Endothelial cell of umbilical vein (primary cell): ENCODE results near the gene NCKAP5.

ENCODE experiments used
- MYC ChIP-seq: IDR thresholded peaks from one replicate; pipeline ENCODE4 v1.6.1; 2011; ENCODE audit warnings: mild to moderate bottlenecking, low read depth, low read length
- POLR2A ChIP-seq: IDR thresholded peaks from 2 replicates; pipeline ENCODE4 v1.6.1; 2012; ENCODE audit warnings: low read depth, mild to moderate bottlenecking, control low read depth, low read length
- POLR2AphosphoS5 ChIP-seq: IDR thresholded peaks from 2 replicates; pipeline ENCODE4 v1.6.1; 2012; ENCODE audit warnings: low read depth, mild to moderate bottlenecking, control low read depth, low read length, moderate library complexity; ENCODE audit not compliant: insufficient read depth
- TF ChIP-seq, protein P1 (sequence below), 2 donors: IDR thresholded peaks; 1 replicate in 1 of 2; 2 replicates in 1 of 2; pipeline ENCODE4 v1.5.1; 2011; ENCODE audit warnings: low read length in 2 of 2, mild to moderate bottlenecking in 2 of 2, moderate library complexity in 2 of 2, control low read depth in 1 of 2, inconsistent platforms in 1 of 2, low read depth in 1 of 2; ENCODE audit not compliant: insufficient read depth in 1 of 2; ENCODE audit errors: extremely low read depth in 1 of 2

DNA sequence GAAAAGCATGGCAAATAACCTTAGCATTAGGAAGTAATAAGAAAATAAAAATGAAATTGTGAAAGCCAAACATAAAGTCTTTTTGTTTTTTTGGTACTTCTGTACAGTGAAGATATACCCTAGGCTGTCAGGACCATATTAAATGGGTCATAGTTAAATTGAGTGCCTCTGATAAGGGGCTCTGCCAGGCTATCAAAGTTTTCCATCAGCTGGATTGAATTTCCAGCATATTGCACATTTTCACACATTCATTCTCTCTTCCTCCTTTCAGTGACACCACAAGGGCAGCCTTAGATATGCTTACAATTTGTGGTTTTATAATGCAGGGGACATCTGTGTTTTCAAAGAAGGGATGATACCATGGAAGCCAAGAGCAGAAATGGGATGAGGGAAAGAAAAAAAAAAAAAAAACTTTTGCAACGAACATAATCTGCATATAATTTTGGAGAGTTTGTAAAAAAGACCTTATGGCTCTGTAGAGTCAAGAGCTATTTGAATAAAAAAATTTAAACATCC is 789.0 kb downstream of the NCKAP5 start:
- TF ChIP-seq POLR2AphosphoS5 (no peak), POLR2A (no peak), MYC (no peak)
- TF ChIP-seq, protein P1, sequence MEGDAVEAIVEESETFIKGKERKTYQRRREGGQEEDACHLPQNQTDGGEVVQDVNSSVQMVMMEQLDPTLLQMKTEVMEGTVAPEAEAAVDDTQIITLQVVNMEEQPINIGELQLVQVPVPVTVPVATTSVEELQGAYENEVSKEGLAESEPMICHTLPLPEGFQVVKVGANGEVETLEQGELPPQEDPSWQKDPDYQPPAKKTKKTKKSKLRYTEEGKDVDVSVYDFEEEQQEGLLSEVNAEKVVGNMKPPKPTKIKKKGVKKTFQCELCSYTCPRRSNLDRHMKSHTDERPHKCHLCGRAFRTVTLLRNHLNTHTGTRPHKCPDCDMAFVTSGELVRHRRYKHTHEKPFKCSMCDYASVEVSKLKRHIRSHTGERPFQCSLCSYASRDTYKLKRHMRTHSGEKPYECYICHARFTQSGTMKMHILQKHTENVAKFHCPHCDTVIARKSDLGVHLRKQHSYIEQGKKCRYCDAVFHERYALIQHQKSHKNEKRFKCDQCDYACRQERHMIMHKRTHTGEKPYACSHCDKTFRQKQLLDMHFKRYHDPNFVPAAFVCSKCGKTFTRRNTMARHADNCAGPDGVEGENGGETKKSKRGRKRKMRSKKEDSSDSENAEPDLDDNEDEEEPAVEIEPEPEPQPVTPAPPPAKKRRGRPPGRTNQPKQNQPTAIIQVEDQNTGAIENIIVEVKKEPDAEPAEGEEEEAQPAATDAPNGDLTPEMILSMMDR (IDR thresholded peaks at IDR 0.05; ENCODE audit: extremely low read depth in 1 of 2, insufficient read depth in 1 of 2, low read depth in 1 of 2, low read length in 2 of 2): no peak
